ENCODE measurements around the gene ARAP3. TPM values are rescaled to one million over a fixed set of nuclear protein-coding genes. Genes with fewer than 3 reads are reported as not detected.

The ARAP3 gene
- total and polyA plus RNA-seq, 9 of the 15 experiments (the other 6 are each of a cell fraction or from before 2014, with no cell fraction given): 0.83 to 25.7 (median 6.4) TPM

DNA sequence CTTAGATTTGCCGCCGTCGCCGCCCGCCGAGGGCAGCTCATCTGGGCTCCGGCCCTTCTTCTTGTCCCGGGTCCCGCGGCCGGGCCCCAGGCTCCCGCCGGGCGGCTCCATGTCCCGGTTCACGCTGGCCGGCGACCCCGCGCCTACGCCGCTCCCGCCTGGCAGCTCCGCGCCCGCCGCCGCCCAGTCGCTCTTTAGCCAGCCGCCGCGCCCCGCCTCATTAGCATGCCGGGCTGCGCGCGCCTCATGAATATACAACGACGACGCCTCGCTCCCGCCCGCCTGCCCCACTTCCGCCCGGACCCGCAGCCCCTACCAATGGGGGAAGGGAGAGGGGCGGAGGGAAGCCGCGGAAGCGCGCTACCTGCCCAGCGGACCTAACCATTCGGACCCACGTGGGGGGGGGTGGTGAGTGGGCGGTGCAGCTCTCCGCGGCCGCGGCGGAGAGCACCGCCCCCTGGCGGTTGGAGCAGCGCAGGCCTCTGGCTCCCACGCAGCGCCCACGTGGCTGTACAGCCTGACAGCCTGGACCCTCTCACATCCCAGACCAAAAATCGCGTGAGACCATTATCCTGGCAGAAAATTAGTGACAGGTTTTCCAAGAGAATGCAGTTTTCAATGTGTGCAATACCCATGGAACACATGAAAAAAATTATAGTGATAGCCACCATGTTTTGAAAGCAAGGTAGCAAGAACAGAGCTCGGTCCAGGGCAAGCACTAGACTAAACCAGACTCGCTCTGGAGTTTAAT is 63.1 kb downstream of the ARAP3 start, which contains the start of gene DIAPH1 (continued):
- TF ChIP-seq BMI1 (IDR thresholded peaks at IDR 0.05; ENCODE audit: low read length): no peak
- TF ChIP-seq ARID4B (CRISPR knock-in tag; IDR thresholded peaks at IDR 0.05): peak; percentile 99
- TF ChIP-seq RB1 (IDR thresholded peaks at IDR 0.05; ENCODE audit: low read depth): peak; percentile 97
- no peak for TF ChIP-seq ZNF354B (CRISPR knock-in tag; IDR thresholded peaks at IDR 0.05)
- TF ChIP-seq NCOA2 (IDR thresholded peaks at IDR 0.05; ENCODE audit: partially characterized antibody in 2 of 2): no peak
- peak; percentile 70 for TF ChIP-seq SOX6 (IDR thresholded peaks at IDR 0.05)
- TF ChIP-seq KHSRP (IDR thresholded peaks at IDR 0.05): no peak
- peak; percentile 49 to 88; a peak in 3 of 4 replicates for TF ChIP-seq TEAD1 (CRISPR knock-in tag; IDR thresholded peaks at IDR 0.05)
- TF ChIP-seq, protein P1, sequence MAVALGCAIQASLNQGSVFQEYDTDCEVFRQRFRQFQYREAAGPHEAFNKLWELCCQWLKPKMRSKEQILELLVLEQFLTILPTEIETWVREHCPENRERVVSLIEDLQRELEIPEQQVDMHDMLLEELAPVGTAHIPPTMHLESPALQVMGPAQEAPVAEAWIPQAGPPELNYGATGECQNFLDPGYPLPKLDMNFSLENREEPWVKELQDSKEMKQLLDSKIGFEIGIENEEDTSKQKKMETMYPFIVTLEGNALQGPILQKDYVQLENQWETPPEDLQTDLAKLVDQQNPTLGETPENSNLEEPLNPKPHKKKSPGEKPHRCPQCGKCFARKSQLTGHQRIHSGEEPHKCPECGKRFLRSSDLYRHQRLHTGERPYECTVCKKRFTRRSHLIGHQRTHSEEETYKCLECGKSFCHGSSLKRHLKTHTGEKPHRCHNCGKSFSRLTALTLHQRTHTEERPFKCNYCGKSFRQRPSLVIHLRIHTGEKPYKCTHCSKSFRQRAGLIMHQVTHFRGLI (CRISPR knock-in tag; IDR thresholded peaks at IDR 0.05): no peak
- no peak for TF ChIP-seq ZNF232 (CRISPR knock-in tag; IDR thresholded peaks at IDR 0.05)
- TF ChIP-seq ZNF696 (CRISPR knock-in tag; conservative IDR thresholded peaks at IDR 0.05): no peak
- no peak for TF ChIP-seq HDAC3 (IDR thresholded peaks at IDR 0.05; ENCODE audit: borderline replicate concordance, partially characterized antibody)
- no peak for TF ChIP-seq ZFP30 (CRISPR knock-in tag; IDR thresholded peaks at IDR 0.05; ENCODE audit: borderline replicate concordance)
- peak; percentile 28 for TF ChIP-seq CBFA2T2 (conservative IDR thresholded peaks at IDR 0.05)
- TF ChIP-seq HNRNPUL1 (IDR thresholded peaks at IDR 0.05; ENCODE audit: low read length): no peak
- TF ChIP-seq, protein P2, sequence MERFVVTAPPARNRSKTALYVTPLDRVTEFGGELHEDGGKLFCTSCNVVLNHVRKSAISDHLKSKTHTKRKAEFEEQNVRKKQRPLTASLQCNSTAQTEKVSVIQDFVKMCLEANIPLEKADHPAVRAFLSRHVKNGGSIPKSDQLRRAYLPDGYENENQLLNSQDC (CRISPR knock-in tag; IDR thresholded peaks at IDR 0.05): no peak
- TF ChIP-seq JUN (IDR thresholded peaks at IDR 0.05; ENCODE audit: borderline replicate concordance, low read depth, low read length): peak; percentile 58; the same call in 1 of the 2 replicates
- peak; percentile 66; the same call in 1 of the 2 replicates for TF ChIP-seq JUN (CRISPR knock-in tag; IDR thresholded peaks at IDR 0.05; ENCODE audit: borderline replicate concordance)
- TF ChIP-seq, protein P3, sequence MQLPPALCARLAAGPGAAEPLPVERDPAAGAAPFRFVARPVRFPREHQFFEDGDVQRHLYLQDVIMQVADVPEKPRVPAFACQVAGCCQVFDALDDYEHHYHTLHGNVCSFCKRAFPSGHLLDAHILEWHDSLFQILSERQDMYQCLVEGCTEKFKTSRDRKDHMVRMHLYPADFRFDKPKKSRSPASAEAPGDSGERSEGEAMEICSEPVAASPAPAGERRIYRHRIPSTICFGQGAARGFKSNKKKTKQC (CRISPR knock-in tag; IDR thresholded peaks at IDR 0.05): 0 out of 2 replicates have a peak, but pooled peaks have one; percentile 71
- TF ChIP-seq ZNF57 (CRISPR knock-in tag; IDR thresholded peaks at IDR 0.05): no peak
- no peak for TF ChIP-seq ZZZ3 (IDR thresholded peaks at IDR 0.05)

All from K562 (cell line).